MM.1S (cell line): ENCODE measurements around the gene TMTC2.

ENCODE experiments used
- CTCF ChIP-seq: fragments of 300-600 bp; sonication (generic); IDR thresholded peaks from 2 replicates; pipeline ENCODE4 v1.5.1; 2016; ENCODE audit warnings: antibody characterized with exemption, low read length, mixed read lengths
- EZH2 ChIP-seq: fragments of 300-600 bp; sonication (generic); optimal IDR thresholded peaks from 2 replicates; pipeline ENCODE3; 2017; ENCODE audit warnings: low read depth, mild to moderate bottlenecking, antibody characterized with exemption, low read length, mixed read lengths
- EZH2phosphoT487 ChIP-seq: fragments of 300-600 bp; sonication (generic); IDR thresholded peaks from 2 replicates; pipeline ENCODE4 v1.6.1; 2018; ENCODE audit warnings: antibody characterized with exemption, low read length

- no peak for TF ChIP-seq CTCF
- no peak for TF ChIP-seq EZH2phosphoT487
- no peak for TF ChIP-seq EZH2
These were observed 185.4 kb downstream of the TMTC2 start for GRCh38 chr12:82872088-82872487.
